Measurements from ENCODE around the gene SMARCD2.

Gene SMARCD2

GRCh38 chr17:63850401-63850800 is 7.9 kb upstream of the SMARCD2 start:
- no peak for DNase-seq (ENCODE audit: low spot score)

GRCh38 chr17:63848834-63849689 is 6.6 kb upstream of the SMARCD2 start:
- DNase-seq (ENCODE audit: low spot score) = peak; percentile 95

GRCh38 chr17:63847525-63848249 is 5.2 kb upstream of the SMARCD2 start:
- DNase-seq (ENCODE audit: low spot score) = no peak

- no peak for DNase-seq (ENCODE audit: low spot score)
These were observed 3.0 kb upstream of the SMARCD2 start for GRCh38 chr17:63845509-63845908.

GRCh38 chr17:63843910-63844677 is 1.6 kb upstream of the SMARCD2 start:
- no peak for DNase-seq (ENCODE audit: low spot score)

GRCh38 chr17:63843387-63843888 is 953 bp upstream of the SMARCD2 start:
- DNase-seq (ENCODE audit: low spot score) = peak; percentile 64

- no peak for DNase-seq (ENCODE audit: low spot score)
These were observed 329 bp downstream of the SMARCD2 start for GRCh38 chr17:63842173-63842539.

- peak; percentile 9 for DNase-seq (ENCODE audit: low spot score)
These were observed 924 bp downstream of the SMARCD2 start for GRCh38 chr17:63841350-63842172.

- DNase-seq (ENCODE audit: low spot score) = no peak
These were observed 1.7 kb downstream of the SMARCD2 start for GRCh38 chr17:63840591-63841349.

- DNase-seq (ENCODE audit: low spot score) = peak; percentile 70
These were observed 3.8 kb downstream of the SMARCD2 start for GRCh38 chr17:63838631-63839171.

GRCh38 chr17:63837962-63838600 is 4.4 kb downstream of the SMARCD2 start:
- no peak for DNase-seq (ENCODE audit: low spot score)

- DNase-seq (ENCODE audit: low spot score) = no peak
These were observed 5.0 kb downstream of the SMARCD2 start for GRCh38 chr17:63837480-63837879.

GRCh38 chr17:63836811-63837210 is 5.7 kb downstream of the SMARCD2 start:
- DNase-seq (ENCODE audit: low spot score) = no peak

- DNase-seq (ENCODE audit: low spot score) = no peak
These were observed 7.2 kb downstream of the SMARCD2 start for GRCh38 chr17:63835167-63835720.

- DNase-seq (ENCODE audit: low spot score) = peak; percentile 77
These were observed 7.9 kb downstream of the SMARCD2 start for GRCh38 chr17:63834431-63835166.

- DNase-seq (ENCODE audit: low spot score) = no peak
These were observed 8.6 kb downstream of the SMARCD2 start for GRCh38 chr17:63833741-63834373.

- DNase-seq (ENCODE audit: low spot score) = no peak
These were observed 9.3 kb downstream of the SMARCD2 start for GRCh38 chr17:63833026-63833740.

- no peak for DNase-seq (ENCODE audit: low spot score)
These were observed 10.0 kb downstream of the SMARCD2 start for GRCh38 chr17:63832455-63832854.

All from AG08395 (cell line).